GM23338 (cell line): ENCODE data around the gene FUT6. TPM values are rescaled to one million over a fixed set of nuclear protein-coding genes. Genes with fewer than 3 reads are reported as not detected.

Experiments used
- ATAC-seq: fragments of 200-7000 bp; cut with Tn5 transposase; 3 replicates; pipeline ENCODE4 v1.9.1; 2020
- DNase-seq: peaks from one replicate; pipeline ENCODE4 v3.0.0-alpha.2; 2015; ENCODE audit warnings: low spot score
- H2AFZ ChIP-seq: fragments of 200-600 bp; sonication (generic); 2 replicates; pipeline ENCODE4 v1.8.0; 2016; ENCODE audit warnings: antibody characterized with exemption, mild to moderate bottlenecking, moderate library complexity
- H3F3A ChIP-seq: fragments of 200-600 bp; sonication (generic); replicated peaks from 2 replicates; pipeline ENCODE4 v1.8.0; 2017; ENCODE audit warnings: antibody characterized with exemption, mixed run types, low read depth
- H3K27ac ChIP-seq: fragments of 200-600 bp; sonication (generic); 2 replicates; pipeline ENCODE4 v1.6.1; 2016; ENCODE audit warnings: low read depth
- H3K27me3 ChIP-seq: fragments of 200-600 bp; sonication (generic); 2 replicates; pipeline ENCODE4 v1.8.0; 2016; ENCODE audit warnings: mild to moderate bottlenecking, mixed run types, moderate library complexity; ENCODE audit not compliant: insufficient read depth
- H3K36me3 ChIP-seq: fragments of 200-600 bp; sonication (generic); 2 replicates; pipeline ENCODE4 v1.8.0; 2016; ENCODE audit warnings: mild to moderate bottlenecking; ENCODE audit not compliant: insufficient read depth
- H3K4me1 ChIP-seq: fragments of 200-600 bp; sonication (generic); 2 replicates; pipeline ENCODE4 v1.8.0; 2016; ENCODE audit warnings: mild to moderate bottlenecking, moderate library complexity; ENCODE audit not compliant: insufficient read depth
- H3K4me2 ChIP-seq: fragments of 200-600 bp; sonication (generic); 2 replicates; pipeline ENCODE4 v1.7.1; 2017; ENCODE audit warnings: mixed run types
- H3K4me3 ChIP-seq: fragments of 200-600 bp; sonication (generic); 2 replicates; pipeline ENCODE4 v1.6.1; 2016; ENCODE audit warnings: mixed run types
- H3K79me2 ChIP-seq: fragments of 200-600 bp; sonication (generic); replicated peaks from 2 replicates; pipeline ENCODE4 v1.8.0; 2017; ENCODE audit warnings: mild to moderate bottlenecking; ENCODE audit not compliant: insufficient read depth
- H3K9me2 ChIP-seq: fragments of 200-600 bp; sonication (generic); 2 replicates; pipeline ENCODE4 v1.8.0; 2017; ENCODE audit not compliant: insufficient read depth
- H4K20me1 ChIP-seq: fragments of 200-600 bp; sonication (generic); replicated peaks from 2 replicates; pipeline ENCODE4 v1.8.0; 2017; ENCODE audit warnings: mild to moderate bottlenecking; ENCODE audit not compliant: insufficient read depth
- H3K27ac Mint-ChIP-seq: 2 replicates; pipeline ENCODE4 v1.8.0; 2020; ENCODE audit warnings: inconsistent platforms, mild to moderate bottlenecking, moderate library complexity, mixed read lengths
- H3K27me3 Mint-ChIP-seq: 3 replicates; pipeline ENCODE4 v1.8.0; 2022; ENCODE audit warnings: low read depth, mild to moderate bottlenecking, moderate library complexity, mixed read lengths, inconsistent platforms; ENCODE audit not compliant: insufficient read depth, poor library complexity
- H3K36me3 Mint-ChIP-seq: 3 replicates; pipeline ENCODE4 v1.8.0; 2021; ENCODE audit warnings: low read depth, mild to moderate bottlenecking, inconsistent platforms, moderate library complexity, mixed read lengths
- H3K4me1 Mint-ChIP-seq: 3 replicates; pipeline ENCODE4 v1.8.0; 2020; ENCODE audit warnings: mild to moderate bottlenecking, inconsistent platforms, mixed read lengths
- H3K4me3 Mint-ChIP-seq: 3 replicates; pipeline ENCODE4 v1.8.0; 2021; ENCODE audit warnings: moderate library complexity, mild to moderate bottlenecking, inconsistent platforms, mixed read lengths
- H3K9me3 Mint-ChIP-seq: 3 replicates; pipeline ENCODE4 v1.8.0; 2020; ENCODE audit warnings: moderate library complexity, mild to moderate bottlenecking, inconsistent platforms, mixed read lengths
- CREB1 ChIP-seq: fragments of 250-450 bp; sonication (Bioruptor Pico); IDR thresholded peaks from 2 replicates; pipeline ENCODE4 v1.5.0; 2020; ENCODE audit warnings: low read depth, mild to moderate bottlenecking, moderate library complexity
- ETS1 ChIP-seq: IDR thresholded peaks from 2 replicates; pipeline ENCODE4 v1.6.1; 2016; ENCODE audit warnings: antibody characterized with exemption
- EZH2 ChIP-seq: fragments of 200-600 bp; sonication (generic); IDR thresholded peaks from one replicate; pipeline ENCODE4 v1.8.0; 2017; ENCODE audit warnings: antibody characterized with exemption, mild to moderate bottlenecking, low read depth; ENCODE audit not compliant: unreplicated experiment
- EZH2phosphoT487 ChIP-seq: fragments of 200-600 bp; sonication (generic); IDR thresholded peaks from one replicate; pipeline ENCODE4 v1.8.1; 2018; ENCODE audit warnings: antibody characterized with exemption; ENCODE audit not compliant: unreplicated experiment
- JUNB ChIP-seq: IDR thresholded peaks from one replicate; pipeline ENCODE4 v1.6.1; 2016; ENCODE audit warnings: antibody characterized with exemption; ENCODE audit not compliant: unreplicated experiment
- NANOG ChIP-seq: IDR thresholded peaks from 2 replicates; pipeline ENCODE4 v1.6.1; 2016; ENCODE audit warnings: antibody characterized with exemption, borderline replicate concordance
- POLR2AphosphoS5 ChIP-seq: IDR thresholded peaks from 2 replicates; pipeline ENCODE4 v1.6.1; 2016; ENCODE audit warnings: antibody characterized with exemption, low read depth
- STAT1 ChIP-seq: IDR thresholded peaks from one replicate; pipeline ENCODE4 v1.6.1; 2016; ENCODE audit warnings: antibody characterized with exemption; ENCODE audit not compliant: unreplicated experiment
- ZNF114 ChIP-seq: fragments of 250-450 bp; sonication (Bioruptor Pico); IDR thresholded peaks from 2 replicates; pipeline ENCODE4 v1.5.0; 2020; ENCODE audit warnings: mild to moderate bottlenecking, moderate library complexity
- ZNF331 ChIP-seq: fragments of 250-450 bp; sonication (Bioruptor Pico); IDR thresholded peaks from 2 replicates; pipeline ENCODE4 v1.5.0; 2020; ENCODE audit warnings: low read depth, mild to moderate bottlenecking, moderate library complexity
- polyA plus RNA-seq: library from polyadenylated mRNA; unstranded; fragments of >200 nt; fragmentation: Nextera tagmentation; extraction: Ambion mirVana; gene quantifications from 2 replicates; pipeline ENCODE4 v1.2.1, GENCODE V29; 2016
- total RNA-seq: library from RNA; depleted of rRNA; stranded (reverse); fragments of >200 nt; shearing (Covaris generic); gene quantifications from 2 replicates; pipeline ENCODE4 v1.2.3, GENCODE V29; 2014
- TF ChIP-seq, protein P1 (sequence below): fragments of 250-450 bp; sonication (Bioruptor Pico); IDR thresholded peaks from 2 replicates; pipeline ENCODE4 v1.5.0; 2020; ENCODE audit warnings: mild to moderate bottlenecking, moderate library complexity
- TF ChIP-seq, protein P2 (sequence below), 2 experiments: fragments of 200-600 bp in 1 of 2; sonication (generic) in 1 of 2; conservative IDR thresholded peaks; 2 replicates each; pipeline versions ENCODE4 v1.5.1 to v1.6.1; 2016 to 2017; ENCODE audit warnings: antibody characterized with exemption in 2 of 2, low read depth in 2 of 2, mild to moderate bottlenecking in 2 of 2, moderate library complexity in 1 of 2
- TF ChIP-seq, protein P3 (sequence below): IDR thresholded peaks from one replicate; pipeline ENCODE4 v1.6.1; 2018; ENCODE audit warnings: antibody characterized with exemption; ENCODE audit not compliant: unreplicated experiment

FUT6 gene
- total and polyA plus RNA-seq, 2 experiments from 2014 or later = not detected

DNA sequence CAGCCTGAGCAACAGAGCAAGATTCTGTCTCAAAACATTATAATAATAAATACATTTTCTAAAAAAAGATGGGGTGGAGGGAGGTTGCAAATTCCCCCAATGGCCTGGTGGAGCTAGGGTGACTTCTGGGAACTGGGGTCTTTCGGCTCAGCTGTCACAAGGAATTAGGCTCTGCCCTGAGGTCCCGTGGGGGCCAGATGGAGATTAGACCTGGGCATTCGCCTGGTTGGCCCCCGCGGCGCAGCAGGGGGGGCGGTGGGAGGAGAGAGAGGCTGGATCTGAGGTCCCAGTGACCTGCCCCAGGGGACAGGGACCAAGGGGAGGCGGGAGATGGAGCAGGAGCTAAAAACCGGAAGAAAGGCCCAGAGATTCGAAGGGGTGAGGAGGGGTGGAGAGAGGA is 14.8 kb downstream of the FUT6 start:
- Histone ChIP-seq H2AFZ (no peak overlapping the region), H3K27me3 (no peaks in the 10 kb centered on the region), H4K20me1 (no peaks in the 10 kb centered on the region), H3K36me3 (no peaks in the 10 kb centered on the region), H3K79me2 (no peaks in the 10 kb centered on the region), H3K4me2 (no peak overlapping the region), H3K4me1 (peaks cover 4% of the 10 kb centered on the region; the same call in 1 of the 2 replicates), H3K9me2 (no peaks in the 10 kb centered on the region), H3F3A (no peaks in the 10 kb centered on the region), H3K4me3 (no peak overlapping the region), H3K27ac (no peak overlapping the region)
- no peak overlapping the region for H3K27ac Mint-ChIP-seq
- TF ChIP-seq JUNB (no peak), EZH2 (no peak), ZNF114 (CRISPR knock-in tag) (no peak), EZH2phosphoT487 (no peak), NANOG (no peak), ZNF331 (CRISPR knock-in tag) (no peak), POLR2AphosphoS5 (no peak), ETS1 (no peak), CREB1 (CRISPR knock-in tag) (no peak), STAT1 (no peak)
- TF ChIP-seq, protein P1, sequence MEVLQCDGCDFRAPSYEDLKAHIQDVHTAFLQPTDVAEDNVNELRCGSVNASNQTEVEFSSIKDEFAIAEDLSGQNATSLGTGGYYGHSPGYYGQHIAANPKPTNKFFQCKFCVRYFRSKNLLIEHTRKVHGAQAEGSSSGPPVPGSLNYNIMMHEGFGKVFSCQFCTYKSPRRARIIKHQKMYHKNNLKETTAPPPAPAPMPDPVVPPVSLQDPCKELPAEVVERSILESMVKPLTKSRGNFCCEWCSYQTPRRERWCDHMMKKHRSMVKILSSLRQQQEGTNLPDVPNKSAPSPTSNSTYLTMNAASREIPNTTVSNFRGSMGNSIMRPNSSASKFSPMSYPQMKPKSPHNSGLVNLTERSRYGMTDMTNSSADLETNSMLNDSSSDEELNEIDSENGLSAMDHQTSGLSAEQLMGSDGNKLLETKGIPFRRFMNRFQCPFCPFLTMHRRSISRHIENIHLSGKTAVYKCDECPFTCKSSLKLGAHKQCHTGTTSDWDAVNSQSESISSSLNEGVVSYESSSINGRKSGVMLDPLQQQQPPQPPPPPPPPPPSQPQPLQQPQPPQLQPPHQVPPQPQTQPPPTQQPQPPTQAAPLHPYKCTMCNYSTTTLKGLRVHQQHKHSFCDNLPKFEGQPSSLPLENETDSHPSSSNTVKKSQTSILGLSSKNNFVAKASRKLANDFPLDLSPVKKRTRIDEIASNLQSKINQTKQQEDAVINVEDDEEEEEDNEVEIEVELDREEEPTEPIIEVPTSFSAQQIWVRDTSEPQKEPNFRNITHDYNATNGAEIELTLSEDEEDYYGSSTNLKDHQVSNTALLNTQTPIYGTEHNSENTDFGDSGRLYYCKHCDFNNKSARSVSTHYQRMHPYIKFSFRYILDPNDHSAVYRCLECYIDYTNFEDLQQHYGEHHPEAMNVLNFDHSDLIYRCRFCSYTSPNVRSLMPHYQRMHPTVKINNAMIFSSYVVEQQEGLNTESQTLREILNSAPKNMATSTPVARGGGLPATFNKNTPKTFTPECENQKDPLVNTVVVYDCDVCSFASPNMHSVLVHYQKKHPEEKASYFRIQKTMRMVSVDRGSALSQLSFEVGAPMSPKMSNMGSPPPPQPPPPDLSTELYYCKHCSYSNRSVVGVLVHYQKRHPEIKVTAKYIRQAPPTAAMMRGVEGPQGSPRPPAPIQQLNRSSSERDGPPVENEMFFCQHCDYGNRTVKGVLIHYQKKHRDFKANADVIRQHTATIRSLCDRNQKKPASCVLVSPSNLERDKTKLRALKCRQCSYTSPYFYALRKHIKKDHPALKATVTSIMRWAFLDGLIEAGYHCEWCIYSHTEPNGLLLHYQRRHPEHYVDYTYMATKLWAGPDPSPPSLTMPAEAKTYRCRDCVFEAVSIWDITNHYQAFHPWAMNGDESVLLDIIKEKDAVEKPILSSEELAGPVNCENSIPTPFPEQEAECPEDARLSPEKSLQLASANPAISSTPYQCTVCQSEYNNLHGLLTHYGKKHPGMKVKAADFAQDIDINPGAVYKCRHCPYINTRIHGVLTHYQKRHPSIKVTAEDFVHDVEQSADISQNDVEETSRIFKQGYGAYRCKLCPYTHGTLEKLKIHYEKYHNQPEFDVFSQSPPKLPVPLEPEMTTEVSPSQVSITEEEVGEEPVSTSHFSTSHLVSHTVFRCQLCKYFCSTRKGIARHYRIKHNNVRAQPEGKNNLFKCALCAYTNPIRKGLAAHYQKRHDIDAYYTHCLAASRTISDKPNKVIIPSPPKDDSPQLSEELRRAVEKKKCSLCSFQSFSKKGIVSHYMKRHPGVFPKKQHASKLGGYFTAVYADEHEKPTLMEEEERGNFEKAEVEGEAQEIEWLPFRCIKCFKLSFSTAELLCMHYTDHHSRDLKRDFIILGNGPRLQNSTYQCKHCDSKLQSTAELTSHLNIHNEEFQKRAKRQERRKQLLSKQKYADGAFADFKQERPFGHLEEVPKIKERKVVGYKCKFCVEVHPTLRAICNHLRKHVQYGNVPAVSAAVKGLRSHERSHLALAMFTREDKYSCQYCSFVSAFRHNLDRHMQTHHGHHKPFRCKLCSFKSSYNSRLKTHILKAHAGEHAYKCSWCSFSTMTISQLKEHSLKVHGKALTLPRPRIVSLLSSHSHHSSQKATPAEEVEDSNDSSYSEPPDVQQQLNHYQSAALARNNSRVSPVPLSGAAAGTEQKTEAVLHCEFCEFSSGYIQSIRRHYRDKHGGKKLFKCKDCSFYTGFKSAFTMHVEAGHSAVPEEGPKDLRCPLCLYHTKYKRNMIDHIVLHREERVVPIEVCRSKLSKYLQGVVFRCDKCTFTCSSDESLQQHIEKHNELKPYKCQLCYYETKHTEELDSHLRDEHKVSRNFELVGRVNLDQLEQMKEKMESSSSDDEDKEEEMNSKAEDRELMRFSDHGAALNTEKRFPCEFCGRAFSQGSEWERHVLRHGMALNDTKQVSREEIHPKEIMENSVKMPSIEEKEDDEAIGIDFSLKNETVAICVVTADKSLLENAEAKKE = no peak
- TF ChIP-seq, protein P2, sequence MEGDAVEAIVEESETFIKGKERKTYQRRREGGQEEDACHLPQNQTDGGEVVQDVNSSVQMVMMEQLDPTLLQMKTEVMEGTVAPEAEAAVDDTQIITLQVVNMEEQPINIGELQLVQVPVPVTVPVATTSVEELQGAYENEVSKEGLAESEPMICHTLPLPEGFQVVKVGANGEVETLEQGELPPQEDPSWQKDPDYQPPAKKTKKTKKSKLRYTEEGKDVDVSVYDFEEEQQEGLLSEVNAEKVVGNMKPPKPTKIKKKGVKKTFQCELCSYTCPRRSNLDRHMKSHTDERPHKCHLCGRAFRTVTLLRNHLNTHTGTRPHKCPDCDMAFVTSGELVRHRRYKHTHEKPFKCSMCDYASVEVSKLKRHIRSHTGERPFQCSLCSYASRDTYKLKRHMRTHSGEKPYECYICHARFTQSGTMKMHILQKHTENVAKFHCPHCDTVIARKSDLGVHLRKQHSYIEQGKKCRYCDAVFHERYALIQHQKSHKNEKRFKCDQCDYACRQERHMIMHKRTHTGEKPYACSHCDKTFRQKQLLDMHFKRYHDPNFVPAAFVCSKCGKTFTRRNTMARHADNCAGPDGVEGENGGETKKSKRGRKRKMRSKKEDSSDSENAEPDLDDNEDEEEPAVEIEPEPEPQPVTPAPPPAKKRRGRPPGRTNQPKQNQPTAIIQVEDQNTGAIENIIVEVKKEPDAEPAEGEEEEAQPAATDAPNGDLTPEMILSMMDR (conservative IDR thresholded peaks at IDR 0.05; ENCODE audit: low read depth in 2 of 2) = no peak
- TF ChIP-seq, protein P3, sequence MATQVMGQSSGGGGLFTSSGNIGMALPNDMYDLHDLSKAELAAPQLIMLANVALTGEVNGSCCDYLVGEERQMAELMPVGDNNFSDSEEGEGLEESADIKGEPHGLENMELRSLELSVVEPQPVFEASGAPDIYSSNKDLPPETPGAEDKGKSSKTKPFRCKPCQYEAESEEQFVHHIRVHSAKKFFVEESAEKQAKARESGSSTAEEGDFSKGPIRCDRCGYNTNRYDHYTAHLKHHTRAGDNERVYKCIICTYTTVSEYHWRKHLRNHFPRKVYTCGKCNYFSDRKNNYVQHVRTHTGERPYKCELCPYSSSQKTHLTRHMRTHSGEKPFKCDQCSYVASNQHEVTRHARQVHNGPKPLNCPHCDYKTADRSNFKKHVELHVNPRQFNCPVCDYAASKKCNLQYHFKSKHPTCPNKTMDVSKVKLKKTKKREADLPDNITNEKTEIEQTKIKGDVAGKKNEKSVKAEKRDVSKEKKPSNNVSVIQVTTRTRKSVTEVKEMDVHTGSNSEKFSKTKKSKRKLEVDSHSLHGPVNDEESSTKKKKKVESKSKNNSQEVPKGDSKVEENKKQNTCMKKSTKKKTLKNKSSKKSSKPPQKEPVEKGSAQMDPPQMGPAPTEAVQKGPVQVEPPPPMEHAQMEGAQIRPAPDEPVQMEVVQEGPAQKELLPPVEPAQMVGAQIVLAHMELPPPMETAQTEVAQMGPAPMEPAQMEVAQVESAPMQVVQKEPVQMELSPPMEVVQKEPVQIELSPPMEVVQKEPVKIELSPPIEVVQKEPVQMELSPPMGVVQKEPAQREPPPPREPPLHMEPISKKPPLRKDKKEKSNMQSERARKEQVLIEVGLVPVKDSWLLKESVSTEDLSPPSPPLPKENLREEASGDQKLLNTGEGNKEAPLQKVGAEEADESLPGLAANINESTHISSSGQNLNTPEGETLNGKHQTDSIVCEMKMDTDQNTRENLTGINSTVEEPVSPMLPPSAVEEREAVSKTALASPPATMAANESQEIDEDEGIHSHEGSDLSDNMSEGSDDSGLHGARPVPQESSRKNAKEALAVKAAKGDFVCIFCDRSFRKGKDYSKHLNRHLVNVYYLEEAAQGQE = no peak
- H3K4me3 Mint-ChIP-seq = no peak overlapping the region
- peaks cover 2% of the 10 kb centered on the region; the same call in 1 of the 3 replicates for H3K9me3 Mint-ChIP-seq
- H3K27me3 Mint-ChIP-seq = peaks cover 21% of the 10 kb centered on the region
- H3K4me1 Mint-ChIP-seq = peaks cover 7% of the 10 kb centered on the region
- no peak for DNase-seq
- no peak for ATAC-seq
- no peaks in the 10 kb centered on the region for H3K36me3 Mint-ChIP-seq
